NCI-H82 (cell line): Measurements from ENCODE around the gene ASCL3.
A peak's percentile ranks its signal among the peaks of the same experiment; 100 is the strongest.
"Not testable (repeated sequence)": the region's sequence is repeated elsewhere in the genome, so short reads cannot be mapped to it uniquely, and the experiment has no call there.

Experiments
- DNase-seq: peaks from one replicate; lab custom pipeline; 2025; lab: John Stamatoyannopoulos, UW

The ASCL3 gene

DNA sequence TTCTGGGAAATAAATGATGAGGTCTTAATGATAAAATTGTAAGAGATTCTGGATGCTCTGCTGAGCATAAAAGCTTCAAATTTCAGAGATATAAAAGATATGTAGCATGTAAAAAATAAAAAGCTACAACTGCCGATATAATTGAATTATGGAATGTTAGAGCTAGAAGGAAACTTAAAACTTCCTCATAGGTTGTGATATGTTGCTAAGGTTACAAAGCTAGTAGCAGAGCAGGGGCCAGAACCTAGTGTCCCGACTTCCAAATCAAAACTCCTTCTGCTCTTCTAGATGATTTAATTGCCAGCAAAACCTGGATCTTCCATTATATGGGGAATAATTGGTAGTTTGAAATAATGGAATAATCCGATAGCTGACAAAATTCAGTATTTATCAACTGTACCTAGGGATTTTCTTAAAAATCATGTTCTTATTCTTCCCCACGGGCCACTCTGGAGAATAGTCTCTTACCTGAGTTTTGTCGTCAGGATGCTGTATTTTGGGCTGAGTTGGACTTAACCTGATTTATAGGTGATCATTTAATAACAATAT lies at the start of gene ASCL3:
Gene ASCL3 (minus strand): TSS at position 499 of the 549 bp plus-strand sequence. CDS start 4,855 bp downstream, outside the sequence.
- DNase-seq: no peak

DNA sequence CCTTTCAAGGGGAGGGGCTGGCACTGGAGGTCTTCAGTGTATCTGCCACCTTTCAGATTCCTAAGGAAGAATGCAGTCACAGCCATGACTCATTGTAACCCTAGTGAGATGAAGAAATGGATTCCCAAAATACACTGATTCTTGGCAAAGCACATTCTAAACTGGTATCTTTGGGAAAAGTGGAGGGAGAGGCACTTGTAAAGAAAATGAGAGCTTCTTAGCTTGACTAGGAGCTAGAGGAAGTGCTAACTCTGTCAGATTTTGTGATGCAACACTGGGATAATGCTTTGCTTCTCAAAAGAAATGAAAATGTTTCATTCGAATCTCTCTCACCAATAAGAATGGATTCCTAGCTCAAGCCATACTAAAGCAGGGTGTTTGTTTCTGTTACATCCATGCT lies 46.6 kb upstream of the ASCL3 start:
- DNase-seq: no peak

DNA sequence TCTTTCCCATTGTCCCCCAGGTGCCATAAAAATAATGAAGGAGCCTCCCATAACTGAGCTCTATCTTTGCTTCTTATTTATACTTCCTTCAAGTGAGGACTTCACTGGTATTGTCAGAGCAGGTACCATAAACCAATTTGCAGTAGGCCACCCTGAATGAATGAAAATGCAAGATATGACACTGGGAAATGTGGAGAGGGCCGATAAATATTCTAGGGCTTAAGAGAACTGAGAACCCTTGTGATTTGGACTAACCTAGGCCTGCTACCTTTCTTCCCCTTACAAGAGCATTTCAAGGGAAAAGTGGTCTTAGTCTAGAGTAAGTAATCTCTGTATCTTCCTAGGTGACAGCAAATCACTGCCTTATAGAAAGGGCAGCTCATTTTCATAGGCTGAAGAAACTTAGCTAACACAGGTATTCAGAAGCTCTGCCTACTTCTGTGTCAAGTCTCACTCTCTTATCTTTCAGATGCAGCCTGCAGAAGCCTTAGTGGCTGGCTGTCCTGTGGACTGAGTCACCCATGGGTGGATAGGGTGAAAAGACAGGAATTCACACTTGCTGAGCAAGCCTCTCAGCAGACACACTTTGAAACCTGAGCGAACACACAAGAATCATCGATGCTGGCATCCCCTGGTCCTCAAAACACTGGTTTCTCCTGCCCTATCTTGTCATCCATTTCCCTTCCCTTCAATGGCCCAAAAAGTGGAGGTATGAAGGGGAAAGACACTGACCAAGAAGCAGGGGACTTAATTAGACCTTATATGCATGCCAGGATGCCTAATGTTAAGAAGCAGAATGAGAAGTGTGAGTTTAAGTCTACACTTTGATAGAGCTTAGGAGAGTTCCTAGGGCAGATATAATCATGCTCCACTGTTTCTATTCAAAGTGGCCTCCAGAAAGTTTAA lies 45.8 kb upstream of the ASCL3 start:
- no peak for DNase-seq

DNA sequence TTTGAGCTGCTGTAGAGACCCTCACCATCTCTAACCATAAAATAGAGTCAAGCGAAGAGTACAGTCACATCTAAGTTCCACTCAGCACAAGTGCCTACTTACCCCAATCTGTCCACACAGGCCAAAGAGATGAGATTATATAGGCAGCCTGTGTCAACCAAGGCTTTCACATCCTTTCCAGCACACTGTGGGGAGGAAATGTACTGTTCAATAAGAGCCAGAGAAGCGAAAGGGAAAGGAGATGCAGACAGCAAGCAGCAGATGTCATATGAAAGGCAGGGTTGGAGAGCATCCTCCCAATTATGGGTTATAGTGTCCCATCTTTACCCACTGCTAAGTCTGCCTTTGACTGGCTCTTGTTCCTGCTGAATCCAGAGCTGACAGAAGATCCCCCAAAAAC lies 44.6 kb upstream of the ASCL3 start:
- DNase-seq: no peak

GRCh38 chr11:8986772-8987171 lies 44.0 kb upstream of the ASCL3 start:
- DNase-seq: not testable (repeated sequence)

DNA sequence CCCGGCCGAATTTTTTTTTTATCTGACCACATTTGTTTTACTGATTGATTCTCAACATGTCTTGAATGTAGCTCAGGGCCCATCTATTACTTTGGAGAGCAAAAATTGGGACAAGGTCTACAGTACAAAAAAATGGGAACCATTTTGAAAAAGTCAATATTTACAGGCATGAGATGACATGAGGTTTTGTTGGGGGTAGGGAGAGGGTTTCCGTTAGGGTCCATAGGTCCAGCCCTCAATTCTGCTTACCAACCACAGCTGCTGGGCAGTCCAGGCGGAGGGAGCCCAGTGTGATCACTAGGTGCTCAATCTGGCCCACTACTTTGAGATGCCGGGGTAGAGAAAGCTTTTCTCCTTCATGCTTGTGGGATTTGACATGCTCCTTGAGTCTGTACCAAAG lies 42.6 kb upstream of the ASCL3 start:
- DNase-seq: no peak

DNA sequence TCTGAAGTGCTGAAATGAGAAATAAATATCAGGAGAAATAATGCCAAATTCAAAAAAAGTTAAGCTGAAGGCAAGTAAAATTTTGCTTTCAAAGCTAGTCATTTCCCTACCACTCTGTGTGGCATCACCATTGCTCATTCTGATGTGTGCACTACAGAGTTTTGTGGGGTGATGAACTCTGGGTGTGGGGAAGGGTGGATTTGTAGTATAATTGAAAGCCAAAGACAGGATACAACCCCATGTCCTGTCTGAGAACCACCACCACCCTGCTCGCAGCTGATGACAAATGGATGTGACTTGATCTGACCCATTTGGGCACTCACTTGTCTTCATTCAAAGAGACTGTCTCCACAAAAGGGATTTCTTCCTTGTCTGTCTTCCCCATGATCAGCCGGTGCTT lies 40.7 kb upstream of the ASCL3 start:
- DNase-seq: no peak

GRCh38 chr11:8980485-8980884 lies 37.7 kb upstream of the ASCL3 start:
- no peak for DNase-seq

DNA sequence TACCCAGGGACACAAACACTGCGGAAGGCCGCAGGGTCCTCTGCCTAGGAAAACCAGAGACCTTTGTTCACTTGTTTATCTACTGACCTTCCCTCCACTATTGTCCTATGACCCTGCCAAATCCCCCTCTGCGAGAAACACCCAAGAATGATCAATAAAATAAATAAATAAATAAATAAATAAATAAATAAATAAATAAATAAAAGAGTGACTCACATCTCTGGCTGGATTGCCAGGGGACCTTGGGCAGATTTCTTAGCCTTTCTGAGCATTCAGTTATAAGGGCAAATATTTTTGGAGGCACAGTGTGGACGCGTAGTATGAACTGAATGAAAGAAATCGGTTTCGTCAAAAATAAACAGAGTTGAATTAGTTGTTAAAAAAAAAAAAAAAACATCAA lies 36.5 kb upstream of the ASCL3 start:
- not testable (repeated sequence) for DNase-seq

- DNase-seq: no peak
Observed at GRCh38 chr11:8973121-8973520, 30.3 kb upstream of the ASCL3 start.

- DNase-seq: peak; percentile 58
Observed at GRCh38 chr11:8971924-8972316, 29.1 kb upstream of the ASCL3 start.

DNA sequence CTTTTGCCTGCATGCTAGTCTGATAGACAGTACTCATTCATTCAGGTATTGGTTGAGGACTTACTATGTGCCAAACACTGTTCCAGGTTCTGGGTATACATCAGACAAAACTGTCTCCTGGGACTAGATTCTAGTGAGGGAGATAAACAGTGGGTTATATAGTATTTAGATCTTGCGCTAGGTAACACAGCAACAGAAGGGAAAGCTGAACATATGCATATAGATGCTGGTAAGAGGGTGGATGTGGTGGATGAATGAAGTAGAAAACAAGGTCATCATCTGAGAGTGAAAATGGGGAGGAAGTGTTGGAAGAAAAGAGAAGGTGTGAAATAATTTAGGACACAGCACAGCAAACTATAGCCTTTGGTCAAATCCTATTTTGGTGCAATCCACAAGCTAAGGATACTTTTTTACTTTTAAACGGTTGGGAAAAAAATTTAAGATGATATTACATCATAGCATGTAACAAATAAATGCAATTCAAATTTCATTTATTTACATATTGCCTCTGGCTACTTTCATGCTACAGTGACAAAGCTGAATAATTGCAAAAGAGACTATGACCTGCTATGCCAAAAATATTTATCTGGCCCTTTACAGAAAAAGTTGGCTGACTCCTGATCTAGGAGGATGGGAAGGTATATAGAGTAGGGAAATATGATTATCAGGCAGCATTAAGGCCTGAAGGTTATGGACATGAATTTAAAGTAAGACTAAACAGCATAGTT lies 28.5 kb upstream of the ASCL3 start:
- no peak for DNase-seq

DNA sequence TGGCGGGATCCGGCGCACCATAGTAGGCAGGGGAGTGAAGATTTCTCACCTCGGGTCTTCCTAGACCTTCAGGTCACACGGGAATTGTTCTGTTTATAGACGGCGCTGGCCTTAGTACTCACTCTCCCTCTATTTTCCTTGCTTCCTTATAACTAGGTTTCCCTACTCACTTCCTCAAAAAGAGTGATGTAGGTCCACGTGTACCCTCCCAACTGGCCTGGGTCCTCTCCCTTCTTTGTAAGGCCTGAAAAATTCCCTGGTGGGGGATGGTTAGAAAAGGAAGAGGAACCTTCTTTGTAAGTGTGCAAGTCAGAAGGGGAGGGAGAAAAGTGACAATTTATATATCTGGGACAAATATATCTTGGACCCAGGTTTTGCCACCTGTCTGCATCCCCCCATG lies 24.4 kb upstream of the ASCL3 start:
- no peak for DNase-seq

DNA sequence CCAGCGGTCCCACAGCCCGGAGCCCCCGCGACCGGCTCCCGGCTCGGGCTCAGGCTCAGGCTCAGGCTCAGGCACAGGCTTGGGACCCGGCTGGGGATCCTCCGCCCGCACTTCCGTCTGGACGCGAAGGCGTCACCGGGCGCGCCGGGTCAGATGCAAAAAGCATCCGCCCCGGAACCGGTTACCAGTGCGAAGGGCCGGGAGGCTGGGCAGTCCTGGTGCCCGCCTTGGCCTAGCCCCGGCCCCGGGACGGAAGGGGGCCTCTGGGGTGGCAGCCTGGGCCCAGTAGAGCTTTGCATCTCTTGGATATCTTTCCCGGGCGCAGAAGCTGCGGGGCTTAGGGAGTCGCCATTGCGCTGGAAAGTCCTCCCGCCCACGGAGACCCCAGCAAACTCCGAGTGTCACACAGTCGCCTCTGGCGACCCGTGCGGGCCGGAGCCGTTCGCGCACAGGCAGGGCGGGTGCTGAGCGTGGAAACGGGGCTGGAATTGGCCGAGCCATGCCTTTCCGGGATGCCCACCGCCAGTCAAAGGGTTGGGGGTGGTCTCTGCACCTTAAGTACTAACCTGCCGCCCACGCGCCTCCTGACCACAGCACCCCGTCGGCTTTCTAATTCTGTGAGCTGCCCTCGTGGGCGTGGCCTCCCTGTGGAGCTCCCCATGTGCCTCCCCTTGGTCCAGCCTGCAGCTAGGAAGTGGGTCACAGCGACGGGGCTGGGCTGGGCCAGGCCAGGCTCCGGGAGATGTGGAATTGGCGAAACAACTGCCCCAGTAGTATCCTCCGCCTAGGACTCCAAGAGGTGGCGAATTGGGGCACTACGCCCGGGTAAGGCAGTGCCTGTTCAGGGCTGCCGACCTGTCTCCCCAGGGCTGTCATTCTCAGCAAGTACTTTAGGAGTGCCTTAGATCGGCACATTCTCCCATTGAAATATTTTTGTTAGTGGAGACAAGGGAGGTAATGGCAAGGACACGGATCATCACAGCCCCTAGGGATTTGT lies 21.8 kb upstream of the ASCL3 start, which contains the start of gene TMEM9B:
Gene TMEM9B (minus strand): TSS at position 119 of the 997 bp plus-strand sequence. CDS start 129 bp downstream, outside the sequence.
- DNase-seq: peak; percentile 83

GRCh38 chr11:8963569-8964323 lies 20.9 kb upstream of the ASCL3 start:
- DNase-seq: peak; percentile 79

GRCh38 chr11:8962841-8963240 lies 20.0 kb upstream of the ASCL3 start:
- no peak for DNase-seq

DNA sequence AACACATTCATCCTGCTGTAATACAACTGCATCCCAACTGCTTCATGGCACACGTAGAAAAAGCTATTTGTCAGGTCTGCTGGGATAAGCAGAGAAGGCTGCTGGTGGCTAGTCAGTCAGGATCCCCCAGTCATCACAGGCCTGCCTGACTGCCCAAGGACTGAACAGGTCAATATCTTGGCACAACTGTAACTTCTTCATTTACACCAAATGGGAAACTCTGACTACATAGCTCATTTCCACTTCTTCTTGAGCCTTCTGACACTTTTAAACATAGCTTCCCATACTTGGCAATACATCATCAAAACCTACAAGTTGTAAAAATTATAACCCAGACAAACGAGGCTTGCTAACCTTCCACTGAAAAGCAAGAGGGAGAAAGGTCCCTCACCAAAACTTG lies 18.6 kb upstream of the ASCL3 start:
- DNase-seq: no peak

- DNase-seq: peak; percentile 70
Observed at GRCh38 chr11:8959546-8960166, 16.8 kb upstream of the ASCL3 start.

GRCh38 chr11:8956860-8957259 lies 14.0 kb upstream of the ASCL3 start:
- DNase-seq: no peak

- peak; percentile 80 for DNase-seq
Observed at GRCh38 chr11:8948886-8949285, 6.1 kb upstream of the ASCL3 start.
